ENCODE results near the gene RBMY1E. TPM values are rescaled to one million over a fixed set of nuclear protein-coding genes. Genes with fewer than 3 reads are reported as not detected.
"Not testable (repeated sequence)": the region's sequence is repeated elsewhere in the genome, so short reads cannot be mapped to it uniquely, and the experiment has no call there.

Gene RBMY1E
- not detected for total RNA-seq

DNA sequence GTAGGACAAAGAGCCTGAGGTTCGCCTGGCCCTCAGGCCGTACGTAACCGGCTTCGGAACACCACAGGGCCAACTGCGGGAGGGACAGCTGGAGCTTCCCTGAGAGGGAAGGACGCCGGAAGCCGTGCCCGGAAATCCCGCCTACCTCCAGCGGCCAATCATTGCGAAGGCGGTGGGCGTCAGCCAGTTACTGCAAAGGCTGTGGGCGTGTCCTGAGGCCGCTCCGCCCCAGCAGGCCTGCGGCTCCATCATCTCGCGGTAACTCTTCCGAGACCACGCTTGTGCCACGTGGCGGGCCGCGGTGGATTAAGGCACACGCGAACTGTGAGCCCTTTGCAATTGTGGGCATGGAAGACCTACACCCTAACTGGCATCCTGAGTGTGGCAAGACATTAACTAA, at the start of gene RBMY1E:
Gene RBMY1E, minus strand, starts transcription at position 101 of the 400 bp plus-strand sequence. CDS start 1,978 bp downstream, outside the sequence.
- H3K27ac ChIP-seq; H3K9me3 ChIP-seq; ATAC-seq; H3K27me3 ChIP-seq; H3K4me1 ChIP-seq; DNase-seq; H3K4me3 ChIP-seq; intact Hi-C loops (cut with DNase I); H3K36me3 ChIP-seq (replicated peaks in 1 of 2; ENCODE audit: insufficient read depth in 1 of 2, low read depth in 2 of 2): not testable (repeated sequence)
- no CpG with 5 or more reads among the region's 29 CpGs for WGBS, 2 donors

DNA sequence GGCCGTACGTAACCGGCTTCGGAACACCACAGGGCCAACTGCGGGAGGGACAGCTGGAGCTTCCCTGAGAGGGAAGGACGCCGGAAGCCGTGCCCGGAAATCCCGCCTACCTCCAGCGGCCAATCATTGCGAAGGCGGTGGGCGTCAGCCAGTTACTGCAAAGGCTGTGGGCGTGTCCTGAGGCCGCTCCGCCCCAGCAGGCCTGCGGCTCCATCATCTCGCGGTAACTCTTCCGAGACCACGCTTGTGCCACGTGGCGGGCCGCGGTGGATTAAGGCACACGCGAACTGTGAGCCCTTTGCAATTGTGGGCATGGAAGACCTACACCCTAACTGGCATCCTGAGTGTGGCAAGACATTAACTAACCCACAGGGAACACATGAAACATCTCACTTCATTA, 23.4 kb downstream of the RBMY1E start, which contains the start of gene RBMY1D:
Gene RBMY1D, minus strand, starts transcription at position 101 of the 400 bp plus-strand sequence. CDS start 2,013 bp downstream, outside the sequence.
- H3K4me1 ChIP-seq; H3K27me3 ChIP-seq; DNase-seq; ATAC-seq; H3K27ac ChIP-seq; intact Hi-C loops (cut with DNase I); H3K36me3 ChIP-seq (replicated peaks in 1 of 2; ENCODE audit: insufficient read depth in 1 of 2, low read depth in 2 of 2); H3K9me3 ChIP-seq; H3K4me3 ChIP-seq: not testable (repeated sequence)
- no CpG with 5 or more reads among the region's 28 CpGs for WGBS, 2 donors

DNA sequence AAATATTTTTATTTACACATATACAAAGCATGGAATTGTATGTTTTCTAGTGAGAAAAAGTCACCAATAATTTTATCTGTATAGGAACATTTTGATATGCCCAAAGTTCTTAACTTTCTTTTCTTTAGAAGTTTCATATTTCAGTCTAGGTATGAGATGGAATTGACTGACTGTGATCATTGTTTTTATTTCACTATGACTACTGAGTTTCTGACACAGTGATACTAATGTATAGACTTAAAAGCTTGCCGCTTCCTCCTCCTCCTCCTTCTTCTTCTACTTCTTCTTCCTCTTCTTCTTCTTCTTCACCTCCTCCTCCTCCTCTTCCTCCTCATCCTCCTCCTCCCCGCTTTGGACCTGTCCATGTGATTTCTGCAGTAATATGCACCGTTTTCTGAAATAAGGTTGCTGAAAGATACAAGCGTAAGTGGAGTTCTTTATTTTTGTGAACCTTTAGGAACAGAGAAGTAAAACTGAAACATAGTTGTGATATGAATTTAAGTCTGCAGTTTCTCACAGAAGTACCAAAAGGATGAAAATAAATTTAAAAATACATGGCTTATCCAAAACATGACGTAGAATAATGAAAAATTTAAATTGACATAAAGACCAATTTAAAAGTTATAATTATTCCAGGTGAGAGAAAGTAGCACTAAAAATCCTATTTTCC, 48.3 kb downstream of the RBMY1E start:
- H3K9me3 ChIP-seq; H3K27me3 ChIP-seq; H3K36me3 ChIP-seq (replicated peaks in 1 of 2; ENCODE audit: insufficient read depth in 1 of 2, low read depth in 2 of 2); H3K4me3 ChIP-seq; intact Hi-C loops (cut with DNase I); ATAC-seq; H3K4me1 ChIP-seq; H3K27ac ChIP-seq; DNase-seq: not testable (repeated sequence)
- WGBS, 2 donors: no CpG with 5 or more reads among the region's 5 CpGs

Other genes starting within 250 kb of the RBMY1E start
- not detected for gene RBMY1D, start 23.5 kb downstream of the RBMY1E start, total RNA-seq